ENCODE measurements around the gene NR5A1.

Gene NR5A1

GRCh38 chr9:124506931-124507879, at the start of gene NR5A1:
NR5A1 (minus strand) TSS chr9:124507399; CDS start chr9:124503395, 4,004 bp downstream.
- DNase-seq (ENCODE audit: low spot score): no peak

- DNase-seq (ENCODE audit: low spot score): no peak
Measured at GRCh38 chr9:124555043-124555442, 47.8 kb upstream of the NR5A1 start.

GRCh38 chr9:124553738-124554137, 46.5 kb upstream of the NR5A1 start:
- DNase-seq (ENCODE audit: low spot score): peak; percentile 70

GRCh38 chr9:124552273-124552605, 45.0 kb upstream of the NR5A1 start:
- DNase-seq (ENCODE audit: low spot score): no peak

- DNase-seq (ENCODE audit: low spot score): peak; percentile 76
Measured at GRCh38 chr9:124551472-124552272, 44.5 kb upstream of the NR5A1 start.

- no peak for DNase-seq (ENCODE audit: low spot score)
Measured at GRCh38 chr9:124550072-124550471, 42.9 kb upstream of the NR5A1 start.

- no peak for DNase-seq (ENCODE audit: low spot score)
Measured at GRCh38 chr9:124549016-124549415, 41.8 kb upstream of the NR5A1 start.

GRCh38 chr9:124544535-124544934, 37.3 kb upstream of the NR5A1 start:
- no peak for DNase-seq (ENCODE audit: low spot score)

- no peak for DNase-seq (ENCODE audit: low spot score)
Measured at GRCh38 chr9:124541824-124542223, 34.6 kb upstream of the NR5A1 start.

- no peak for DNase-seq (ENCODE audit: low spot score)
Measured at GRCh38 chr9:124537926-124538325, 30.7 kb upstream of the NR5A1 start.

GRCh38 chr9:124535846-124536245, 28.6 kb upstream of the NR5A1 start:
- DNase-seq (ENCODE audit: low spot score): no peak

GRCh38 chr9:124532897-124533296, 25.7 kb upstream of the NR5A1 start:
- no peak for DNase-seq (ENCODE audit: low spot score)

- no peak for DNase-seq (ENCODE audit: low spot score)
Measured at GRCh38 chr9:124531115-124531514, 23.9 kb upstream of the NR5A1 start.

- DNase-seq (ENCODE audit: low spot score): no peak
Measured at GRCh38 chr9:124530246-124530645, 23.0 kb upstream of the NR5A1 start.

- peak; percentile 51 for DNase-seq (ENCODE audit: low spot score)
Measured at GRCh38 chr9:124527781-124528180, 20.6 kb upstream of the NR5A1 start.

GRCh38 chr9:124526174-124526573, 19.0 kb upstream of the NR5A1 start:
- DNase-seq (ENCODE audit: low spot score): no peak

GRCh38 chr9:124522121-124523098, 15.2 kb upstream of the NR5A1 start:
- DNase-seq (ENCODE audit: low spot score): no peak

GRCh38 chr9:124521142-124521541, 13.9 kb upstream of the NR5A1 start:
- no peak for DNase-seq (ENCODE audit: low spot score)

GRCh38 chr9:124520206-124520596, 13.0 kb upstream of the NR5A1 start:
- no peak for DNase-seq (ENCODE audit: low spot score)

- no peak for DNase-seq (ENCODE audit: low spot score)
Measured at GRCh38 chr9:124518116-124518515, 10.9 kb upstream of the NR5A1 start.

GRCh38 chr9:124517600-124517999, 10.4 kb upstream of the NR5A1 start:
- DNase-seq (ENCODE audit: low spot score): no peak

- DNase-seq (ENCODE audit: low spot score): no peak
Measured at GRCh38 chr9:124514874-124515273, 7.7 kb upstream of the NR5A1 start.

Measured in AG08396 (cell line).